SW480 (cell line): ENCODE data around the gene CTNNA1.
A peak's percentile ranks its signal among the peaks of the same experiment; 100 is the strongest.

Experiments used
- DNase-seq: peaks from one replicate; pipeline ENCODE4 v3.0.0-alpha.2; 2016; ENCODE audit warnings: low spot score

The CTNNA1 gene

GRCh38 chr5:138967791-138968448 lies 214.7 kb downstream of the CTNNA1 start:
- peak; percentile 91 for DNase-seq

- DNase-seq: no peak
Observed at GRCh38 chr5:138968601-138969000, 215.4 kb downstream of the CTNNA1 start.

- DNase-seq: no peak
Observed at GRCh38 chr5:138969323-138970002, 216.2 kb downstream of the CTNNA1 start.

- DNase-seq: no peak
Observed at GRCh38 chr5:138972230-138972629, 219.0 kb downstream of the CTNNA1 start.

GRCh38 chr5:138972836-138973235 lies 219.6 kb downstream of the CTNNA1 start:
- no peak for DNase-seq

GRCh38 chr5:138974227-138975063 lies 221.2 kb downstream of the CTNNA1 start:
- no peak for DNase-seq

- DNase-seq: peak; percentile 72
Observed at GRCh38 chr5:138975098-138975847, 222.0 kb downstream of the CTNNA1 start.

- no peak for DNase-seq
Observed at GRCh38 chr5:138978080-138978479, 224.9 kb downstream of the CTNNA1 start.

- no peak for DNase-seq
Observed at GRCh38 chr5:138978581-138978980, 225.4 kb downstream of the CTNNA1 start.

GRCh38 chr5:138979684-138980280 lies 226.6 kb downstream of the CTNNA1 start:
- DNase-seq: no peak

- no peak for DNase-seq
Observed at GRCh38 chr5:138980441-138980840, 227.2 kb downstream of the CTNNA1 start.

GRCh38 chr5:138981131-138981530 lies 227.9 kb downstream of the CTNNA1 start:
- DNase-seq: no peak

- no peak for DNase-seq
Observed at GRCh38 chr5:138981586-138981985, 228.4 kb downstream of the CTNNA1 start.

- no peak for DNase-seq
Observed at GRCh38 chr5:138983984-138984383, 230.8 kb downstream of the CTNNA1 start.
